Upper lobe of left lung (tissue), 6 donors: ENCODE results near the gene NRP1. TPM values are rescaled to one million over a fixed set of nuclear protein-coding genes. Genes with fewer than 3 reads are reported as not detected.

Experiments
- ATAC-seq, 2 donors: fragments of 200-7000 bp; cut with Tn5 transposase; one replicate each; pipeline ENCODE4 v1.9.1; 2022; ENCODE audit warnings: mild to moderate bottlenecking in 2 of 2, moderate library complexity in 2 of 2; ENCODE audit not compliant: low FRiP score in 2 of 2
- DNase-seq, 2 donors: peaks; one replicate each; pipeline ENCODE4 v3.0.0-alpha.2; 2019 to 2020
- H3K27ac ChIP-seq, 4 donors: fragments of 200-600 bp; sonication (generic); one replicate each; pipeline ENCODE4 v1.5.1; 2016 to 2019
- H3K27me3 ChIP-seq, 4 donors: fragments of 200-600 bp; sonication (generic); one replicate each; pipeline ENCODE4 v1.5.1; 2017 to 2019
- H3K36me3 ChIP-seq, 4 donors: fragments of 200-600 bp; sonication (generic); one replicate each; pipeline ENCODE4 v1.5.1; 2016 to 2019
- H3K4me1 ChIP-seq, 4 donors: fragments of 200-600 bp; sonication (generic); one replicate each; pipeline ENCODE4 v1.5.1; 2018 to 2019
- H3K4me3 ChIP-seq, 4 donors: fragments of 200-600 bp; sonication (generic); one replicate each; pipeline ENCODE4 v1.5.1; 2017 to 2019; ENCODE audit warnings: mild to moderate bottlenecking in 2 of 4, moderate library complexity in 1 of 4
- H3K9me3 ChIP-seq, 4 donors: fragments of 200-600 bp; sonication (generic); one replicate each; pipeline ENCODE4 v1.5.1; 2018 to 2019
- CTCF ChIP-seq, 6 experiments: fragments of 450-650 bp in 4 of 6; fragments of 200-600 bp in 2 of 6; sonication (generic) in 2 of 6; IDR thresholded peaks; one replicate each; pipeline ENCODE4 v1.5.1; 2016 to 2019; ENCODE audit warnings: antibody characterized with exemption in 6 of 6
- EP300 ChIP-seq, 4 donors: sonication (generic); formaldehyde crosslinking; IDR thresholded peaks; one replicate each; pipeline ENCODE4 v1.5.1; 2017; ENCODE audit warnings: antibody characterized with exemption in 4 of 4, control low read depth in 2 of 4
- POLR2A ChIP-seq, 4 donors: fragments of 450-650 bp; IDR thresholded peaks; one replicate each; pipeline ENCODE4 v1.5.1; 2016 to 2017; ENCODE audit warnings: antibody characterized with exemption in 4 of 4, mild to moderate bottlenecking in 2 of 4
- POLR2AphosphoS5 ChIP-seq, 2 donors: sonication (generic); formaldehyde crosslinking; IDR thresholded peaks; one replicate each; pipeline ENCODE4 v1.5.1; 2017; ENCODE audit warnings: antibody characterized with exemption in 2 of 2
- WGBS, 2 donors: methylation state at CpG; one replicate each; pipeline ENCODE4 v1.1.5; 2017 to 2018; 5-methylcytosine and 5-hydroxymethylcytosine counted together
- total RNA-seq, 6 donors: library from RNA; depleted of rRNA in 4 of 6; stranded (reverse); fragments of >200 nt in 4 of 6; gene quantifications; one replicate each; pipeline versions ENCODE4 v1.1.0 to v1.2.1, GENCODE V29; 2016 to 2021
- donor health status: DM: no; HTN: no; CAD: no; lungs with moderate emphysema.
- donor health status: DM: no; HTN: yes; CAD: no; lungs with severe emphysema.

Gene NRP1
- total RNA-seq, 6 donors from 2014 or later = 48.5 to 136 (median 64.1) TPM

- WGBS, 2 donors = 85 to 89% methylated on average over 4 of the region's 4 CpGs
- DNase-seq = no peak
- Histone ChIP-seq H3K9me3 (no peaks in the 10 kb centered on the region), H3K4me3 (no peak overlapping the region), H3K27ac (no peak overlapping the region), H3K36me3 (peaks cover 0 to 31% (median 8%) of the 10 kb centered on the region in 4 donors), H3K4me1 (peaks cover 0 to 3% (median 0%) of the 10 kb centered on the region in 4 donors), H3K27me3 (no peaks in the 10 kb centered on the region)
- TF ChIP-seq CTCF (IDR thresholded peaks at IDR 0.05) (no peak), POLR2A (IDR thresholded peaks at IDR 0.05) (no peak), EP300 (IDR thresholded peaks at IDR 0.05) (no peak), POLR2AphosphoS5 (IDR thresholded peaks at IDR 0.05) (no peak)
- ATAC-seq = no peak
Measured at GRCh38 chr10:33263453-33263852, 71.0 kb downstream of the NRP1 start.

- H3K4me1 ChIP-seq = peaks cover 0 to 3% (median 0%) of the 10 kb centered on the region in 4 donors
- TF ChIP-seq POLR2AphosphoS5 (IDR thresholded peaks at IDR 0.05) (no peak), CTCF (IDR thresholded peaks at IDR 0.05) (no peak), EP300 (IDR thresholded peaks at IDR 0.05) (no peak), POLR2A (IDR thresholded peaks at IDR 0.05) (no peak)
- no peak overlapping the region for H3K27ac ChIP-seq
- no peak overlapping the region for H3K4me3 ChIP-seq
- H3K27me3 ChIP-seq = no peaks in the 10 kb centered on the region
- H3K36me3 ChIP-seq = peaks cover 0 to 36% (median 8%) of the 10 kb centered on the region in 4 donors
- ATAC-seq = no peak
- no peaks in the 10 kb centered on the region for H3K9me3 ChIP-seq
- 58 to 77% methylated on average over 3 of the region's 3 CpGs for WGBS, 2 donors
- no peak for DNase-seq
Measured at GRCh38 chr10:33262871-33263270, 71.6 kb downstream of the NRP1 start.

GRCh38 chr10:33260403-33261149, 73.9 kb downstream of the NRP1 start:
- Histone ChIP-seq H3K27ac (no peak overlapping the region), H3K36me3 (peaks cover 0 to 50% (median 12%) of the 10 kb centered on the region in 4 donors), H3K9me3 (no peaks in the 10 kb centered on the region), H3K4me3 (no peak overlapping the region), H3K4me1 (peaks cover 0 to 4% (median 2%) of the 10 kb centered on the region in 4 donors), H3K27me3 (no peaks in the 10 kb centered on the region)
- WGBS, 2 donors = 87 to 89% methylated on average over 5 of the region's 5 CpGs
- ATAC-seq (no peak), DNase-seq (no peak)
- TF ChIP-seq EP300 (IDR thresholded peaks at IDR 0.05) (no peak), CTCF (IDR thresholded peaks at IDR 0.05) (no peak), POLR2A (IDR thresholded peaks at IDR 0.05) (no peak), POLR2AphosphoS5 (IDR thresholded peaks at IDR 0.05) (no peak)

GRCh38 chr10:33258967-33259366, 75.5 kb downstream of the NRP1 start:
- Histone ChIP-seq H3K36me3 (peaks cover 0 to 51% (median 12%) of the 10 kb centered on the region in 4 donors), H3K27me3 (no peaks in the 10 kb centered on the region), H3K27ac (no peak overlapping the region), H3K4me1 (peaks cover under 1 to 6% (median 5%) of the 10 kb centered on the region in 4 donors), H3K4me3 (no peak overlapping the region), H3K9me3 (no peaks in the 10 kb centered on the region)
- 88 to 94% methylated on average over 9 of the region's 9 CpGs for WGBS, 2 donors
- no peak for TF ChIP-seq EP300 (IDR thresholded peaks at IDR 0.05)
- TF ChIP-seq CTCF (IDR thresholded peaks at IDR 0.05) = no peak
- no peak for TF ChIP-seq POLR2AphosphoS5 (IDR thresholded peaks at IDR 0.05)
- ATAC-seq (no peak), DNase-seq (no peak)
